Fibroblast of lung (primary cell): ENCODE results near the gene INSYN1. TPM values are rescaled to one million over a fixed set of nuclear protein-coding genes. Genes with fewer than 3 reads are reported as not detected.

Source experiments
- DNase-seq, 2 donors: peaks; one replicate each; pipeline versions ENCODE4 v3.0.0 to v3.0.0-alpha.2; 2010; ENCODE audit warnings: low read depth in 2 of 2
- H2AFZ ChIP-seq: 2 replicates; pipeline ENCODE4 v1.5.1; 2012; ENCODE audit warnings: low read length, control low read depth, inconsistent platforms
- H3K27ac ChIP-seq: 2 replicates; pipeline ENCODE4 v1.5.1; 2011; ENCODE audit warnings: low read length, control low read depth; ENCODE audit not compliant: insufficient read depth
- H3K27me3 ChIP-seq: 2 replicates; pipeline ENCODE4 v1.5.1; 2011; ENCODE audit warnings: mild to moderate bottlenecking, low read length; ENCODE audit not compliant: control insufficient read depth, insufficient read depth
- H3K36me3 ChIP-seq: 2 replicates; pipeline ENCODE4 v1.5.1; 2011; ENCODE audit warnings: low read length; ENCODE audit not compliant: control insufficient read depth, insufficient read depth
- H3K4me1 ChIP-seq: 2 replicates; pipeline ENCODE4 v1.5.1; 2011; ENCODE audit warnings: low read length; ENCODE audit not compliant: control insufficient read depth, insufficient read depth; ENCODE audit errors: extremely low read depth
- H3K4me2 ChIP-seq: 2 replicates; pipeline ENCODE4 v1.5.1; 2011; ENCODE audit warnings: low read length, control low read depth; ENCODE audit not compliant: insufficient read depth; ENCODE audit errors: extremely low read depth
- H3K4me3 ChIP-seq, 4 experiments: fragments of 200-600 bp in 1 of 4; sonication (generic) in 1 of 4; replicated peaks in 1 of 4; 2 replicates each; pipeline ENCODE4 v1.5.1; 2011 to 2016; ENCODE audit warnings: low read length in 4 of 4, low read depth in 3 of 4, mild to moderate bottlenecking in 3 of 4, control low read depth in 2 of 4, inconsistent platforms in 1 of 4, mixed read lengths in 1 of 4; ENCODE audit not compliant: insufficient read depth in 1 of 4; ENCODE audit errors: control extremely low read depth in 1 of 4
- H3K79me2 ChIP-seq: 2 replicates; pipeline ENCODE4 v1.5.1; 2012; ENCODE audit warnings: mild to moderate bottlenecking, low read length, inconsistent platforms; ENCODE audit not compliant: control insufficient read depth, insufficient read depth
- H3K9ac ChIP-seq: 2 replicates; pipeline ENCODE4 v1.5.1; 2011; ENCODE audit warnings: mild to moderate bottlenecking, low read length, control low read depth; ENCODE audit not compliant: insufficient read depth
- H3K9me3 ChIP-seq: 2 replicates; pipeline ENCODE4 v1.5.1; 2012; ENCODE audit warnings: low read depth, low read length; ENCODE audit not compliant: control insufficient read depth, insufficient read depth
- H4K20me1 ChIP-seq: 2 replicates; pipeline ENCODE4 v1.5.1; 2011; ENCODE audit warnings: low read length; ENCODE audit not compliant: control insufficient read depth, insufficient read depth; ENCODE audit errors: extremely low read depth
- CTCF ChIP-seq, 2 donors: IDR thresholded peaks in 1 of 2; conservative IDR thresholded peaks in 1 of 2; 1 replicate in 1 of 2; 2 replicates in 1 of 2; pipeline ENCODE4 v1.5.1; 2011 to 2012; ENCODE audit warnings: low read length in 2 of 2, control low read depth in 1 of 2, inconsistent platforms in 1 of 2, low read depth in 1 of 2, mild to moderate bottlenecking in 1 of 2
- EZH2 ChIP-seq: IDR thresholded peaks from 2 replicates; pipeline ENCODE4 v1.5.1; 2012; ENCODE audit warnings: low read length, control low read depth, mild to moderate bottlenecking; ENCODE audit errors: missing control alignments
- polyA plus RNA-seq, 2 donors: library from polyadenylated mRNA; depleted of rRNA in 1 of 2; stranded (reverse) in 1 of 2; unstranded in 1 of 2; fragments of >200 nt; gene quantifications; 2 replicates each; pipeline ENCODE4 v1.2.1, GENCODE V29; 2011 to 2012; ENCODE audit warnings: missing spikeins in 1 of 2
- total RNA-seq: library from RNA; depleted of rRNA; stranded (reverse); fragments of >200 nt; gene quantifications from 2 replicates; pipeline ENCODE4 v1.2.1, GENCODE V29; 2014

INSYN1 gene
- total and polyA plus RNA-seq, 2 donors (not counting 1 experiment from before 2014, with no cell fraction given), result 0.51 to 1.2 TPM

DNA sequence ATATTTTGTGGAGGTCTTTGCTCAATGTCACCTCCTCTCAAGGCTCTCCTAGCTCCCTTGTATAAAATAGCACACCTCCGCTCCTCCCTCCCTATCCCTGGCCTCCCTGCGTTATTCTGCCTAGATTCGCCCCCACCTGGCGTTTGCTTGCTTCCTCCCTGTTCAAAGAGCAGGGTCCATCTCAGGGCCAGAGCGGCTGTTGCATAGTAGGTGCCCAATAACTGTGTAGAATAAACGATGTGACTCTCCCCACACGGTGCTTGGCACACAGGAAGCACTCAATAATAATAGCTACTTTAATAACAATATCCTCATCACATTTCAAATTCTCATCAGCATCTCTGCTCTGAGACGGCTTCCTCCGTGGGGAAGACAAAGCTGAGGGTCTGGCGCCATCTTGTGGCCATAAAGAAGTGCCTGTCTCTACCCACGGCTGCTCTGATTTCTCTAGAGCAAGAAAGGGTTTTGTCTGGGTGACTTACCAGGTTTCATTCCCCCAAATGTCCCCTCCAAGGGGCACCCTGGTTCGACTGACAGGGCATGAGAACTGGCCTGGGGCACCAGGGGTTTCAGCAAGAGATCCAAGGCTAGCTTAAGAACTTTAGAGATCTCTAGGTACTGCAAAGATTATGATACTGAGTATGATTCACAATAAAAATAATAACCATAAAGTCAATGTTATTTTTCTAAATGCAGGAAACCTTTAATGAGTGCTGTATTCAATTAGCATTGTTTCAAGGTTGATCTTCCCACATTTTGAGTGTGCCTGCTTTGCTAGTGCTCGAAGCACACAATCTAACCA is 52.9 kb downstream of the INSYN1 start:
- H4K20me1 ChIP-seq, result no peaks in the 10 kb centered on the region
- H2AFZ ChIP-seq, result no peak overlapping the region
- peaks cover 12% of the 10 kb centered on the region for H3K36me3 ChIP-seq
- peaks cover 41% of the 10 kb centered on the region for H3K79me2 ChIP-seq
- H3K4me2 ChIP-seq, result no peak overlapping the region
- TF ChIP-seq CTCF (conservative IDR thresholded peaks at IDR 0.05 in 1 of 2, IDR thresholded peaks at IDR 0.05 in 1 of 2; ENCODE audit: low read depth in 1 of 2, low read length in 2 of 2) (peak; percentile 90 to 96), EZH2 (no peak)
- no peak overlapping the region for H3K4me3 ChIP-seq
- H3K9ac ChIP-seq, result no peak overlapping the region
- no peaks in the 10 kb centered on the region for H3K27me3 ChIP-seq
- H3K4me1 ChIP-seq, result peaks cover 11% of the 10 kb centered on the region
- peak; percentile 60 to 84 for DNase-seq
- no peaks in the 10 kb centered on the region for H3K9me3 ChIP-seq
- H3K27ac ChIP-seq, result no peak overlapping the region

- Histone ChIP-seq H3K79me2 (peaks cover 49% of the 10 kb centered on the region), H4K20me1 (no peaks in the 10 kb centered on the region), H3K9ac (no peak overlapping the region), H3K4me3 (no peak overlapping the region), H3K4me1 (peaks cover 16% of the 10 kb centered on the region), H3K9me3 (no peaks in the 10 kb centered on the region), H3K4me2 (no peak overlapping the region), H3K36me3 (peaks cover 8% of the 10 kb centered on the region), H3K27ac (no peak overlapping the region), H2AFZ (no peak overlapping the region), H3K27me3 (no peaks in the 10 kb centered on the region)
- TF ChIP-seq CTCF (conservative IDR thresholded peaks at IDR 0.05 in 1 of 2, IDR thresholded peaks at IDR 0.05 in 1 of 2; ENCODE audit: low read depth in 1 of 2, low read length in 2 of 2) (no peak), EZH2 (no peak)
- no peak for DNase-seq
These were observed 53.7 kb downstream of the INSYN1 start for GRCh38 chr15:73699249-73700040.

- Histone ChIP-seq H3K36me3 (peaks cover 1% of the 10 kb centered on the region), H3K4me2 (peak overlapping the region; percentile 4), H3K79me2 (peaks cover 70% of the 10 kb centered on the region), H3K4me1 (peaks cover 23% of the 10 kb centered on the region), H3K9ac (no peak overlapping the region), H2AFZ (no peak overlapping the region), H3K27ac (peak overlapping the region; percentile 46), H4K20me1 (no peaks in the 10 kb centered on the region), H3K9me3 (no peaks in the 10 kb centered on the region), H3K27me3 (no peaks in the 10 kb centered on the region), H3K4me3 (no peak overlapping the region)
- TF ChIP-seq CTCF (conservative IDR thresholded peaks at IDR 0.05 in 1 of 2, IDR thresholded peaks at IDR 0.05 in 1 of 2; ENCODE audit: low read depth in 1 of 2, low read length in 2 of 2), result no peak
- no peak for TF ChIP-seq EZH2
- peak; percentile 95 to 97 for DNase-seq
These were observed 56.1 kb downstream of the INSYN1 start for GRCh38 chr15:73697033-73697467.
